Coronary artery (tissue), 2 donors: ENCODE measurements around the gene ZC3HAV1L.
"Not testable (repeated sequence)": the region's sequence is repeated elsewhere in the genome, so short reads cannot be mapped to it uniquely, and the experiment has no call there.

ENCODE experiments used
- DNase-seq: peaks from one replicate; pipeline ENCODE4 v3.0.0-alpha.2; 2017; ENCODE audit warnings: low spot score
- H3K27ac ChIP-seq, 2 donors: fragments of 200-600 bp; sonication (generic); one replicate each; pipeline ENCODE4 v1.5.1; 2016 to 2019
- H3K4me3 ChIP-seq: fragments of 200-600 bp; sonication (generic); 2 replicates; pipeline ENCODE4 v1.5.1; 2016; ENCODE audit warnings: mild to moderate bottlenecking, moderate library complexity
- TF ChIP-seq, protein P1 (sequence below): fragments of 200-600 bp; sonication (generic); IDR thresholded peaks from one replicate; pipeline ENCODE4 v1.5.1; 2019; ENCODE audit warnings: antibody characterized with exemption

Gene ZC3HAV1L

GRCh38 chr7:139033346-139034114 lies 2.3 kb downstream of the ZC3HAV1L start:
- Histone ChIP-seq H3K27ac (no peak overlapping the region), H3K4me3 (no peak overlapping the region)
- DNase-seq, result no peak
- TF ChIP-seq, protein P1, sequence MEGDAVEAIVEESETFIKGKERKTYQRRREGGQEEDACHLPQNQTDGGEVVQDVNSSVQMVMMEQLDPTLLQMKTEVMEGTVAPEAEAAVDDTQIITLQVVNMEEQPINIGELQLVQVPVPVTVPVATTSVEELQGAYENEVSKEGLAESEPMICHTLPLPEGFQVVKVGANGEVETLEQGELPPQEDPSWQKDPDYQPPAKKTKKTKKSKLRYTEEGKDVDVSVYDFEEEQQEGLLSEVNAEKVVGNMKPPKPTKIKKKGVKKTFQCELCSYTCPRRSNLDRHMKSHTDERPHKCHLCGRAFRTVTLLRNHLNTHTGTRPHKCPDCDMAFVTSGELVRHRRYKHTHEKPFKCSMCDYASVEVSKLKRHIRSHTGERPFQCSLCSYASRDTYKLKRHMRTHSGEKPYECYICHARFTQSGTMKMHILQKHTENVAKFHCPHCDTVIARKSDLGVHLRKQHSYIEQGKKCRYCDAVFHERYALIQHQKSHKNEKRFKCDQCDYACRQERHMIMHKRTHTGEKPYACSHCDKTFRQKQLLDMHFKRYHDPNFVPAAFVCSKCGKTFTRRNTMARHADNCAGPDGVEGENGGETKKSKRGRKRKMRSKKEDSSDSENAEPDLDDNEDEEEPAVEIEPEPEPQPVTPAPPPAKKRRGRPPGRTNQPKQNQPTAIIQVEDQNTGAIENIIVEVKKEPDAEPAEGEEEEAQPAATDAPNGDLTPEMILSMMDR, result no peak

- no peak overlapping the region for H3K27ac ChIP-seq
- TF ChIP-seq, protein P1, result no peak
- DNase-seq, result no peak
- no peak overlapping the region for H3K4me3 ChIP-seq
Observed at GRCh38 chr7:139032473-139032872, 3.4 kb downstream of the ZC3HAV1L start.

DNA sequence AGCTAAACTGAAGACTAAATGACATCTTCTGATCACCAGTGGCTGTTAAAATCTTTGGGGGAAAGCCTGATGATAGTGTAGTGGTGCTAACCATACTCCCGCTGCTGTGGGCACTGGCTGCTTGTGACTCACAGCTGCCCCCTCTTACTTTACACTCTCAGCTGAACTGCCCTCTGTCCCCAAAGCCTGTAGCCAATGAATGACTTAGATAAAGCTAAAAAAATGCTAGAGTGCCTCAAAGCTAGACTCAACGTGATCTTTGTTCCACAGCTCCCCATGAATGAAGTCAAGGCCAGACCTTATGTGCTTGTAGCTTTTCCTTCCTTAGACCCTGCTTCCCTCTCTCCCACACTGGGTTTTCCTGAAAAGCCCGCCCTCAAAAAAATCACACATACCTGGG lies 6.5 kb downstream of the ZC3HAV1L start:
- Histone ChIP-seq H3K4me3 (no peak overlapping the region), H3K27ac (no peak overlapping the region)
- no peak for DNase-seq
- TF ChIP-seq, protein P1, result no peak

- H3K4me3 ChIP-seq, result no peak overlapping the region
- TF ChIP-seq, protein P1, result no peak
- H3K27ac ChIP-seq, result no peak overlapping the region
- no peak for DNase-seq
Observed at GRCh38 chr7:139026551-139026950, 9.3 kb downstream of the ZC3HAV1L start.

DNA sequence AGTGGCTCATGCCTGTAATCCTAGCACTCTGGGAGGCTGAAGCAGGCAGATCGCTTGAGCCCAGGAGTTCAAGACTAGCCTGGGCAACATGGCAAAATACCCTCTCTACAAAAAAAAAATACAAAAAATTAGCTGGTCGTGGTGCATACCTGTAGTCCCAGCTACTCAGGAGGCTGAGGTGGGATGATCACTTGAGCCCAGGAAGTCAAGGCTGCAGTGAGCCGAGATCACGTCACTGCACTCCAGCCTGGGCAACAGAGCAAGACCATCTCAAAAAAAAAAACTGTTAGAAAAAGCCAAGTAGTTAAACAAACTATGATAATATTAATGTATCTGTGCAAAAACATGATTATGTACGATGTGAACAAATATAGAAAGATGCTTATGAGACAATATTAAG lies 10.0 kb downstream of the ZC3HAV1L start:
- not testable (repeated sequence) for DNase-seq, H3K27ac ChIP-seq

GRCh38 chr7:139023076-139023475 lies 12.8 kb downstream of the ZC3HAV1L start:
- Histone ChIP-seq H3K4me3 (no peak overlapping the region), H3K27ac (no peak overlapping the region)
- TF ChIP-seq, protein P1, result no peak
- DNase-seq, result no peak

More for the DNA sequence above, 10.0 kb downstream of the ZC3HAV1L start:
- not testable (repeated sequence) for H3K4me3 ChIP-seq

GRCh38 chr7:139022286-139022685 lies 13.6 kb downstream of the ZC3HAV1L start:
- DNase-seq, result no peak
- TF ChIP-seq, protein P1, result no peak
- Histone ChIP-seq H3K27ac (no peak overlapping the region), H3K4me3 (no peak overlapping the region)
